Fibroblast of skin of left quadriceps (primary cell): Measurements from ENCODE around the gene ATP8B3.

Experiments used
- DNase-seq, 2 experiments: peaks; one replicate each; pipeline ENCODE4 v3.0.0-alpha.2; 2013; ENCODE audit warnings: low read depth in 2 of 2

Gene ATP8B3

DNA sequence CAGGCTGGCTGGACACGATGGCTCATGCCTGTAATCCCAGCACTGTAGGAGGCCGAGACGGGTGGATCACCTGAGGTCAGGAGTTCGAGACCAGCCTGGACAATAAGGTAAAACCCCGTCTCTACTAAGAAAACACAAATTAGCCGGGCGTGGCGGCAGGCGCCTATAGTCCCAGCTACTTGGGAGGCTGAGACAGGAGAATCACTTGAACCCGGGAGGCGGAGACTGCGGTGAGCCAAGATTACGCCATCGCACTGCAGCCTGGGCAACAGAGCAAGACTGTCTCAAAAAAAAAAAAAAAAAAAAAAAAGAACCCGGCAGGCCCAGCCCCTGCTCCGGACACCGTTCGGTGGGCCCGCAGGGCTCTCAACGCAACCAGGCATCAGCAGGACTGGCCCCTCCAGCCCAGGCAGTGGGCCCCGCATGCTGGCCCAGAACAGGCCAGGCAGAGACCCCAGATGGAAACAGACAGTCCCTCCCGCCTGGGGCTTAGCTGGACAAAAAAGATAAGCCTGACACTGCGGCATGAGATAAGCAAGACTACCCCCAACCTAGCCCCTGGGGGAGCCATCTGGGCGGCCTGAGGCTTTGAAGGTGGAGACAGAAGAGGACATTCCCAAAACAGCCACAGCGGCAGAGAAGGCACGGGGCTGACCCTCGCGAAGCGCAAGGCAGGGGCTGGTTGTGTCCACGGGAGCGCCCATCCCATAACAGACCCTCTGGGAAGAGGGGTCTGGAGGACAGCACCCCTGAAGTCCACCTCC, 24.6 kb upstream of the ATP8B3 start:
- no peak for DNase-seq

DNA sequence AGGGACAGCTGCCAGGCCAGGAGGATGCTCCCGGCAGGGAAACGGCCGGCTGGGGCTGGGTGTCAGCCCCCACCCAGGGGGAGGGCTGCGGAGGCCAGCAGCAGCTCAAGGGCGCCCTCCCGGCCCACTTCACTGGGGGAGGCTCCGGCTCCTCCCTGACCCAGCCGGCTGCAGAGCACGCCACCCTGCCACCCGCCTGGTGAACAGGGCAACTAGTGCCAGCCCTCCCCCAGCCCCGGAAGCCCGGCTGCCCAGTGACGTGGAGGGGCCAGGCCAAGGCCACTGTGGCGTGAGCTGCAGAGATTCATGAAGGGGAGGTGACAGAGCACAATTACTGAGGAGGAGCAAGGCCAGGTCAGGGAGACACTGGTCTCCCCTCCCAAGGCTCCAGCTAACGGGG, 21.5 kb upstream of the ATP8B3 start:
- no peak for DNase-seq

DNA sequence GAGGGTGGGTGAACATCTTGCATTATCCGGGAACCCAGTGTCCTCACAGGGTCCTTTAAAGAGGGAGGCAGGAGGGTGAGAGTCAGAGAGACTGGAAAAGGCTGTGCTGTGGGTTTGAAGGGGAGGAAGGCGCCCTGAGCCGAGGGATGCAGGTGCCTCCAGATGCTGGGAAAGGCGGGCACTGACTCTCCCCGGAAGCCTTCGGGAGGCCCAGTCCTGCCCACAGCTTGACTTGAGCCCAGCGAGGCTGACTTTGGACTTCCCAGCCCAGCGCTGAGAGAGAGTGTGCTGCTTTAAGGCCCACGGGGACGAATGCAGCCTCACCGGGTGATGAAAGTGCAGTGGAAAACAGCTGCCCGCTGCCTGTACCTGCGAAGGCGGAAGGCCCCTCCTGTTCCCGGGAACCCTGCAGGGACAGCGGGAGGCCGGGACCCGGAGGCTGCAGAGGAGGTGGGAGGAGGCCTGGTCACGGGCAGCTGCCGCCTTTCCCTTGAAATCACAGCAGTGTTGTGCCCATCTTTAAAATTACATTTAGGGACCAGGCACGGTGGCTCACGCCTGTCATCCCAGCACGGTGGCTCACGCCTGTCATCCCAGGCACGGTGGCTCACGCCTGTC, 20.1 kb upstream of the ATP8B3 start:
- no peak for DNase-seq

DNA sequence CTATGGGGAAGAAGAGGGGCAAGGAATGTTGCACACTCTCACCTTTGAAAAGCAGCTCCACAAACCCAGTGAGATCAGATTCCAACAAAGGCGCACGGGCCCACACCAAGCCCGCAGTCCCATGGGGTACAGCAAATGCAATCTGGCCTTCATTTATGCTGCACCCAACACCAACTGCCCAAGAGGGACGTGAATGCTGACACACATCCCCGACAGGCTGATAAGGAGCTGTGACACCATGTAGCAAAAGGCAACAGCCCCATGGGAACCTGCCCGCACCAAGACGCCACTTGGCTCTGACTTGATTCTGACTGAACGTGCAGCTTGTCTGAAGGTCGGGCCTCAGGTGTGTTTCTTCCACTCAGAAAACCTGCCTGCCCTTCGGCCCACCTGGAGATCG, 18.9 kb upstream of the ATP8B3 start:
- no peak for DNase-seq

DNA sequence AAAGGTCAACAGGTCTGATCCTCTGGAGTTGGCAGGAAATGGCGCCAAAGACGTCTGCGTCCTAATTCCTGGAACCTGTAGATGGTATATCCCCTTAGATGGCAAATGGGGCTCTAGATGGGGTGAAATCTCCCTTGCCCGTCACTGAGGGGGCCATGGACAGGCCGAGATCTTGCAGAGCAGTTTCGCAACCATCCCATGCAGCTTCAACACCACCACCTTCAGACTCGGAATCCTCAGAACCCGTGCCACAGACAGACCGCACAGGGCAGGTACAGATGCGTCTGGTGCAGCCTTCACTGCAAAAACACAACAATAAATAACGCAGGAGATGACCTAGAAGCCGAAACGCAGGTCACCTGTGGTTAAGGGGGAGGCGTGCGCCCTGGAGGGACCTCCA, 18.5 kb upstream of the ATP8B3 start:
- DNase-seq: no peak

DNA sequence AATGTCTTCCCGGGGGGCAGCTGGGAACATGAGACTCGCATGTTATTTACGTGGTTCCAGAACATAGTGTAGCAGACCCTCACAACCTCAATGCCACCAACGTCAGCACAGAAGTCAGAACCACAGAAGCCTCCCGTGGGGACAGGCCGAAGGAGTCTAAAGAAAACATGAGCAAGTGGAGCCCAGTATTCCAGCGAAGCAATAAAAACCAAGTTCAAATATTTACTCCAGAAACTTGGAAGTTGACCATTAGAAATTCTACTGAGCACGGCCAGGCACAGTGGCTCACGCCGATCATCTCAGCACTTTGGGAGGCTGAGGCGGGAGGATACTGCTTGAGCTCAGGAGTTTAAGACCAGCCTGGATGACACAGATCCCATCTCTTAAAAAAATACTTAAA, 17.9 kb upstream of the ATP8B3 start:
- no peak for DNase-seq

DNA sequence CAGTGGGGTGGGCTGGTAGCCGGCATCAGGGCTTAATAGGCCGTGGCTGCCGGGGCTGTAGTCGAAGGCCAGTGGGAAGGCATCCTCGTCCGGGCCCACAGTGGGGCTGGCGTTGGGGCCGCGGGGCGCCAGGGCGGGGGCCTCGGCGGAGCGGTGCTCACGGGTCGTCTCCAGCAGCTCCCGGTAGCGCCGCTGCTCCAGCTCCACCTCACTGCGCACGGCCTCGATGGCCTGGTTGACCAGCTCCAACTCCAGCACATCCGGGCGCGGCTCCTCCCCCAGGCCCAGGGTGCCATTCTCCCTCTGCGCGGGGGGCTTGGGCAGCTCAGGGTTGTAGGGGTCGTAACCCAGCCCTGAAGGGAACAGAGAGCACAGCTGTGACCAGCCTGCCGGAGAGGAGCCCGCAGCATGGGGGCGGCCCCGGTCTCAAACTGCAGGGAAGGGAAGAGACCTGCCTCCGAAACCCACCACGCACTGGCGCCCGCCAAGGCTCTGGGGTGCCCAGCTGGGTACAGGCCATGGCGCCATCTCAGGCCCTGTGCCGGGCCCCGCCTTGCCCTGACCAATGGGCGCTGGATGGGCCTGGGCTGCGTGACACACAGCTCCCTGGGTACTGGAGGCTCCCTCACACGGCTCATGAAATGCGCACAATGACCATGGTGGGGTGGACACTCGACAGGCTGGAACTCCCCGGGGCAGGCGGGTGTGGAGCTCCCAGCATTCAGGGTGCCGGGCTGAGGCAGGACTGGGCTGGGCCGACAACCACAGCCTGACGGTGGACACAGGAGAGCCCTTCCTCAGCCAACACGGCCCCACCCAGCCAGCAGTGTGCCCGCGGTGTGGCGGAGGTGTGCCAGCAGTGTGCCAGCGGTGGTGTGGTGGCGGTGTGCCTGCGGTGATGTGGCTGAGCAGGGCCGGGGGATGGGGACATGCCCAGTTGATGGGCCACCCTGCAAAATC, 16.5 kb upstream of the ATP8B3 start:
- no peak for DNase-seq

DNA sequence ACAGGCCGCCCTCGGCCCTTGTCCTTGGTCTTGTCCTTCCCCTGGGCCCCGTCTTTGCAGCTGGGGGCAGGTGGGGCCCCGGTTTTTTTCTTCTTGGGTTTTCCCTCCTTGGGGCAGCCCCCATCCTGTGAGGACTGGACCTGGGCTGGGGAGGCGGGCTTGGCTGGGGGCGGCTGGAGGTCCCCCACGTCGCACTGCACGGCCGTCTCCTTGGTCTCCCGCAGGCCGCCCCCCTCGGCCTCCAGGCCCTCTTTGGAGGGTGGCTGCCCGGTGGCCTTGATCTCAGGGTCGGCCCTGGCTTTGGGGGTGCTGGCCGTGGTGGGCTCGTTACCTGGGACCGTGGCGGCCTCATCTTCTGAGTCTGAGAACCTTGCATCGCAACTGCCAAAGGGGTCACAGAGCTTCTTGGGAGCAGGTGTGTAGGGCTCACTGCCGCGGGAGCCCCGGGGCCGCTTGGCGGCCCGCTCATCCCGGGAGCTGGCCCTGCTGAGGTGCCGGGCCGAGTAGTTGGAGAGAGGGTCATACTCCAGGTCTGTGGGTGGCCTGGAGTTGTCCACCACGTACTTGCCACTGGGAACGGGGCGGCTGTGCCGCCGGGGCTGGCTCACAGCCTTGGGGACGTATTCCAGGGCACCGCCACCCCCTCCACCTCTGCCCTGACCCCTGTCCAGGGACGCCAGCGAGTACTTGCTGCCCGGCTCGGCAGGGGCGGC, 15.6 kb upstream of the ATP8B3 start:
- no peak for DNase-seq

DNA sequence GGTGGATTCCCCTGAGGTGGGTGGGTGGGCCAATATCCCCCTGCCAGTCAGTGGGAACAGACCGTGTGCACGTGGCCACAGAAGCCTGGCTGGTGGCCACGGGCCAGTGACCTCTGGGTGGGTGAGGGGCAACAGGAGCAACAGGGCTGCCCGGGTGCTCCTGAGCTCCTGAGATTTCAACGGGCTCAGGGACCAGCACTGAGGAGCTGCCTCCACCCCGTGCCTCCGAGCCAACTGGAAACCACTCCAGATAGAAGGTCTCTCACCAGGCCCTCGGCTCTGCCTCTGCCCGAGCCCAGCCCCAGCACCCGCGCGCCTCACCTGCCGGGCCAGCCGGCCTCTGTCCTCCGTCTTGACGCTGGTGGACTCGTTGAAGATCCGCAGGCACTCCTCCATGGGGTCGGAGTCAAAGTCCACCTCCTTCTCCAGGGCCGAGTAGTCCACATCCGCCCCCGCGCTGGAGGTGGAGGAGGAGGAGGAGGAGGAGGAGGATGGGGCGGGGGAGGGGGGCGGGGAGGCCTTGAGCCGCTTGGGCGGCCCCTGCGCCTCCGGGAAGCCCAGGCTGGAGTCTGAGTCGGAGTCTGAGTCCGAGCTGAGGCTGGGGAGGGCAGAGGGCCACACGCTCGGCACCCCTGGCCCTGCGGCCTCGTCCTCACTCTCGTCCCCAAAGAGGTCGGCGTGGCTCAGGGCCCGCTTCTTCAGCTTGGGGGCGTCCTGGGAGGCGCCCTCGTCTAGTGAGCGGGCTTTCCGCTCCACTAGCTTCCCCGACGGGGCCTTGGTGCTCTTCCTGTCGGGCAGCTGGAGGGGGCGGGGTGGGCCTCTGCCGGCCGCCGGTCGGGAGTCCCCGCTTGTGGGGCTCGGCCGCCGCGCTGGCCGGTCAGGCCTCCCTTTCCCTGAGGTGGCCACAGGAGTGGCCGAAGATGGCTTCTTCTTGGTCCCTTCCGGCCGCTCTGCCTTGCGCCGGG, 14.8 kb upstream of the ATP8B3 start:
- DNase-seq: no peak

DNA sequence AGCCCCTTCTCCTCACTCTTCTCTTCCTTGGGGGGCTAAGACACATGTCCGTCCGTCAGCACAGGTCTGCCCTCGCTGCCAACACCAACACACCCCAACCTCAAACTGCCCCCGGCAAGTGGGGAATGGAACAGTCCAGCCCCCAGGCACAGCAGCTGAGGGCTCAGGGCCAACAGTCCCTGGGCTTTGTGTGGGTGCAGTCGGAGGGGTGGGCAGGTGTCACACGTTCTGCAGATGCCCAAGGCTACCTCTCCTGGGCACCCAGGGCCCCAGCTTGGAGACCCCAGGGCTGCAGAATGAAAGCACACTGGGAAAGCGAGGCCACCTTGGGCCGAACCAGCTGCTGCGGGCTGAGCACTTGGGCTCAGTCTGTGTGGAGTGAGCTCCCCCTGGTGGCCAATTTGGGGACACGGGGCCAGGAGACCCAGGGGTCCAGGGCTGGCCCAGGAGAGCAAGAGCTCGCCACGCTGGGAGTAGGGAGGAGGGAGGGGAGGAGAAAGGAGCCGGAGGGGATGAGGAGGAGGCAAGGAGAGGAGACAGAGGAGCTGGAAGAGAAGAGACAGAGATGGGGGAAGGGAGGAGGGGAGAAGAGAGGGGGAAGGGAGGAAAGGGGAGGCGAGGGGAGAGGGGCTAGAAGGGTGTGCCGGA, 14.0 kb upstream of the ATP8B3 start:
- peak; percentile 23 to 32 for DNase-seq

DNA sequence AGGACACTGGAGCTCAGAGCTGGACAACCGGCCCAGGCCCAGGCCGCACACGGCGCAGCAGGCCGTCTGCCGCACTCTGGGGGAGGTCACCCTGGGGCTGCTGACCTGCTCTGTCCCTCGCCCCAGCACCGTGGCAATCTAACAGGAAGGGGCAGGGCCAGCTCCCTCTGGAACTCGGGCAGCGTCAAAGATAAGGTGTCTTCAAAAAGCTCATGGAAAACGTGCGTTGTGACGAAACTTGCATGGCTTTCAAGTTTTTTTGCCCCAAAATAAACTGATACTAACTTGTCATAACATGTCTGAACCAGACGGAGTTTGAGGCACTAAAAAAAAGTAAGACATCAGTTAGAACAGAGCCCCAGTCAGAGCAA, 12.2 kb upstream of the ATP8B3 start:
- DNase-seq: no peak

DNA sequence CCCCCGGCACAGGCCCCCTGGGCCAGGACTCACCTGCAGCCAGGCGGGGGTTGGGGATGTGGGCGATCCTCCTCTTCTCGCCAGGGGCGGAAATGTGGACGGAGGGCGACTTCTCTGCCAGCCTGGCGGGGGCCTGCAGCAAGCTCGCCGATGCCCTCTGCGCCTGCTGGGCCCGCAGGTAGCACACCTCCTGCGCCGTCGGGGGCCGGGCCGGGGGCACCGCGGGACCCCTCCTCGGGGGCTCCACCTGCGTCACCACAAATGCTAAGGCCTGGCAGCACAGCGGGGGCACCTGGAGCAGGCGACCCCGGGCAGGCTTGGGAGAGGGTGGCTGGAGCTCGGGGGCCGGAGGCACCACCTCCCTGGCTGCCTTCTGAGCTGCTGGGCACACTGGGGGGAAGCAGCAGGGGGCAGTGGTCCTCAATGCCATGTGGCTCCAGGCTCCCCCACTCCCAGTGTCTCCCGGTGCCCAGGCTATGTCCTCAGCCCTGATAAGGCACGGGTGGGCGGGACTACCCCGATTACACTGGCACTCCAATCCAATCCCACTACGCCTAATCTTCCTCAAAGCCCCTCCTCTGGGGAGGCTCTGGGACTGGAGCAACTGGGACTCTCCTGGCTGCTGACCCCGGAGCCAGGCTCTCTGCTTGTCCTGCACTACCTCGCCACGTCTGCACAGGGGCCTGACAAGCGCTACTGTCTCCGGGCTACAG, 11.6 kb upstream of the ATP8B3 start:
- no peak for DNase-seq

DNA sequence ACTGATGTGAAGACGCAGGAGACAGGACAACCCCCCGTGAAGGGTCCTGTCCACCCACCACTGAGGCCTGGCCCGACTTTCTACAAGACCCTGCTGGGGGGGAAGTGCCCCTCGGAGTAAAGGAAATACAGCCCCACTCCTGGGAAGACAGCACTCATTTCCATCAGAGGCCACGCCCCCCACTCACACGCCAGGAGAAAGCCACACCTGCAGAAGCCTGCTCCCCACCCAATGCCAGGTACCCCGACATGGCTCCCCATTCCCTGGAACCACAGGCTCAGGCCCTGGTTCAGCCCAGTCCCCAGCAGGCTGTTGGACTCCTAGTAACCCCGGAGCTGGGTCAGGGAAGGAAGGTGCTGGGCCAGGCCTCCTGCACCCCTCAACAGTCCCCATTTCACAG, 10.9 kb upstream of the ATP8B3 start:
- DNase-seq: no peak

DNA sequence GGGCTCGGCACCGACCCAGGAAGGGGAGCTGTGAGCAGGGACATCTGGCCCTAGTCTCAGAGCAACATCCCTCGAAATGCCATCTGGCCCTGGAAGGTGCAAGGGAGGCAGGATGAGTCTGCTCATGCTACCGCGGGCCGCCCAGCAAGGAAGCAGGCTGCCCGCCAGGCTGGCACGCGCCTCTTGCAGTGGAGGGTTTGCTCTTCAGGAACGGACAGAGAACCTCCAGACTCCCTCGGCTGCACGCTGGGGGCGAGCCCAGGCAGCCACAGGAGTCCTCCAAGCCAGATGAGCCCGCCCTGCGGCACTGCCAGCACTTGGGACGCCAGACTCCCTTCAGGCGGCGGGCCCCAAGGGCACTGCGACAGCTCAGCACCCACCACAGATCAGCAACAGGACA, 10.1 kb upstream of the ATP8B3 start:
- DNase-seq: no peak

DNA sequence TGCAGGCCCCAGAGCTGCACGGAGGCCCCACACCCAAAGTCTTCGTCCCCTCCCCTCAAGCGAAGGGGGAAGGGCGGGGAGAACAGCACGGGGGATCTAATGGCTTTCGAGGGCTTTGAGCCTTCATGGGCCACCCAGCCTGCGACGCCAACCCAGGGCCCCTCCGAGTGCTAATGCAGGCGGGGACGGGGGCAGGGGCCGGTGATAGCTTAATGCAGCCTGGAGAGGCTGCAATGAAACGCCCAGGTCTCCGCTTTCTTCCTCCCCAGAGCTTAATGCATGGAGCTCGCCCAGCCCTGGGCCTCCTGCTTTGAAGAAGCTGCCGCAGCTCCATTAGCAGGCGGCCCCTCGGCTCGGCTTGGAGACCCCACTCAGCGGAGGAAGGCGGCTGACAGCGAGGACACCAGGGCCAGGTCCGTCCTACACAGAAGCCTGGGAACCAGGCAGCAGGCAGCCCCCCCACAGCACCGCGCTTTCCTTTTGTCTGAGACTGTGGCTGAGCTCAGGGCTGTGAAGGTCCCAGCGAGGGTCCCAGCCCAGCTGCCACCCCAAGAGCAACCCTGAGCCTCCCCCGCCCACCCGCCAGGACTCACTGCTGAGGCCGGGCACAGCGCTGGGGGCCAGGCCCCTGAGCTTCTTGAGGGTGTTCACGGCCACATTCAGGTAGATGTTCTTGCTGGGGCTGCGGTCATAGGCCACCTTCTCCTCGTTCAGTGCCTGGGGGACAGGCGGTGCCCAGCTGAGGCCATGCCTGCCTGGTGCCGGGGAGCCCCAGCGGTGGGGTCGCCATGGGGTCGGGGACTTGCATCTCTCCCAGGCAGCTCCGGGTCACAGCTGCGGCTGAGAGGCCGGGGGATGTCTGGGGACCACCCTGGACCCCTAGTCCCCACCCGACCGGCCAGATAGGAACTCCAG, 7.5 kb upstream of the ATP8B3 start:
- no peak for DNase-seq

DNA sequence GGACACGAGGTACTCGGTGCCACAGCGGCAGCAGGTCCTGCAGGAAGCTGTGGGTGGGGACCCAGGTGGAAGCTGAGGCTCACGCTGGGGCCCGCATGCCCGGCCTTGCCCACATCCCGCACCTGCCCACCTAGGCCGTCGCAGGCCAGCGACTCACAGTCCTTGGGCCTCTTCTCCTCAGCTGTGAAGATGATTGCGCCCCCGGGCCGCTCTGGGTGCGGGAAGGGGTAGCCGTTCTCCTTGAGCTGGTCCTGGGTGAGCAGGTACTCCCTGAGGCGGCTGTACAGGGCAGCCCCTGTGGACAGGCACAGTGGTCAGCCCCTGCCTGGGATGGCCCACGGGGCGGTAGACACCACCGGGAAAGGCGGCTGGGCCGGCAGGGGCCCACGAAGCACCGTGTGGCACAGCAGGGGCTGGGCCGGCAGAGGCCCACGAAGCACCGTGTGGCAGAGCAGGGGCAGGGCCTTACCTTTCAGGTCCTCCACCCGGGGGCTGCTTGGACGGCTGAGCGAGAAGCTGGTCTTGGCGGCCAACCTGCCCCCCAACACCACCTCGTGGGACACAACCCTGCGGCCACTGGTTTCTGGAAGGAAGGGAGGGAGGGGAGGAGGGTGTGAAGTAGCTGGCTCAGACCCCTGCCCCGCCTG, 6.6 kb upstream of the ATP8B3 start:
- DNase-seq: no peak

DNA sequence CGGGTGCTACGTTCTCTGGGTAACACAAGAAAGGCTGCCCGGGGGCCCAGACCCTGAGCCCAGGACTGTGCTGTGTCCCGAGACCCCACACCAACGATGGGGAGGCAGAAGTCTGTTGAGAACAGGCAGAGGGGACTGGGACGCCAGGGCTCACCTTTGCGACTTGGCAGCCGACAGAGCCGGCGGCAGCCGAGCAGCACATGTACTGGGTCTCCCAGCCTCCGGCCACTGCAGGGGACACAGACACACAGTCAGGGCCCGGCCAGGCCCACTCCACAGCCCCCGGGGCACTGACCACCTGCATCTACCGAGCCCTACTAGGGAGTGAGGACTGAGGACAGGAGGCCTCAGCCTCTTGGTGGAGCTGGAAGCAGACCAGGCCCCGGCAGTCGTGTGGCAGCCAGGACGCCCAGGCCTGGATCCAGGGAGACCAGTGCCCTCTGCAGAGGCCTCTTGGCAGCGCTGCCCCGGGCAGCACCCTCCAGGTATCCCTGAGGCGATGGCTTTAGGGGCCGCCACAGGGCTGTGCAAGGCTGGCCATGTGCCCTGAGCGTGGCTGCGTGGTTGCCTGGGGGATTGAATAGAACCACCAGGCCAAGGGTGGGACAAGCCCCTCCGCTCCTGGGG, 5.6 kb upstream of the ATP8B3 start:
- no peak for DNase-seq
